ENCODE measurements around the gene SEMA3E. TPM values are rescaled to one million over a fixed set of nuclear protein-coding genes. Genes with fewer than 3 reads are reported as not detected.

SEMA3E gene
- total RNA-seq, 2 experiments from 2014 or later: not detected

GRCh38 chr7:83672157-83672556 lies 23.2 kb upstream of the SEMA3E start:
- H3K36me3 Mint-ChIP-seq (ENCODE audit: low read depth): no peaks in the 10 kb centered on the region
- intact Hi-C loops (cut with micrococcal nuclease): no loop called here
- no peak overlapping the region for H3K27ac Mint-ChIP-seq
- no peaks in the 10 kb centered on the region for H3K27me3 Mint-ChIP-seq (ENCODE audit: low read depth)
- DNase-seq: no peak
- CTCF ChIA-PET: no interaction called here
- no peak overlapping the region for H3K4me3 Mint-ChIP-seq
- H3K9me3 Mint-ChIP-seq: no peaks in the 10 kb centered on the region
- H3K4me1 Mint-ChIP-seq (ENCODE audit: low read depth): no peaks in the 10 kb centered on the region

- H3K4me1 Mint-ChIP-seq (ENCODE audit: low read depth): no peaks in the 10 kb centered on the region
- CTCF ChIA-PET: no interaction called here
These were observed 14.2 kb upstream of the SEMA3E start for GRCh38 chr7:83663131-83663530.

GRCh38 chr7:83658126-83658525 lies 9.2 kb upstream of the SEMA3E start:
- Mint-ChIP-seq H3K9me3 (peaks cover 3% of the 10 kb centered on the region), H3K4me3 (no peak overlapping the region), H3K36me3 (ENCODE audit: low read depth) (no peaks in the 10 kb centered on the region), H3K27me3 (ENCODE audit: low read depth) (no peaks in the 10 kb centered on the region), H3K27ac (no peak overlapping the region), H3K4me1 (ENCODE audit: low read depth) (no peaks in the 10 kb centered on the region)
- CTCF ChIA-PET: no interaction called here
- DNase-seq: no peak
- intact Hi-C loops (cut with micrococcal nuclease): no loop called here

More at GRCh38 chr7:83663131-83663530, 14.2 kb upstream of the SEMA3E start:
- intact Hi-C loops (cut with micrococcal nuclease): no loop called here
- Mint-ChIP-seq H3K9me3 (peaks cover 3% of the 10 kb centered on the region), H3K4me3 (no peak overlapping the region), H3K27ac (no peak overlapping the region), H3K36me3 (ENCODE audit: low read depth) (no peaks in the 10 kb centered on the region), H3K27me3 (ENCODE audit: low read depth) (no peaks in the 10 kb centered on the region)
- DNase-seq: no peak

GRCh38 chr7:83655951-83656556 lies 7.1 kb upstream of the SEMA3E start:
- CTCF ChIA-PET: no interaction called here
- H3K27ac Mint-ChIP-seq: no peak overlapping the region
- H3K9me3 Mint-ChIP-seq: peaks cover 3% of the 10 kb centered on the region
- H3K4me3 Mint-ChIP-seq: no peak overlapping the region
- no peaks in the 10 kb centered on the region for H3K27me3 Mint-ChIP-seq (ENCODE audit: low read depth)
- peak; percentile 13 for DNase-seq
- intact Hi-C loops (cut with micrococcal nuclease): loop anchor here (1.0 kb wide), 2 partner anchors 245 to 846 kb away; no protein-coding TSS in a partner anchor
- no peaks in the 10 kb centered on the region for H3K4me1 Mint-ChIP-seq (ENCODE audit: low read depth)
- H3K36me3 Mint-ChIP-seq (ENCODE audit: low read depth): no peaks in the 10 kb centered on the region

GRCh38 chr7:83652481-83652880 lies 3.5 kb upstream of the SEMA3E start:
- Mint-ChIP-seq H3K4me1 (ENCODE audit: low read depth) (no peaks in the 10 kb centered on the region), H3K4me3 (no peak overlapping the region), H3K27me3 (ENCODE audit: low read depth) (peaks cover 12% of the 10 kb centered on the region), H3K9me3 (peaks cover 3% of the 10 kb centered on the region), H3K36me3 (ENCODE audit: low read depth) (no peaks in the 10 kb centered on the region), H3K27ac (no peak overlapping the region)
- CTCF ChIA-PET: no interaction called here
- intact Hi-C loops (cut with micrococcal nuclease): no loop called here
- no peak for DNase-seq

- peaks cover 12% of the 10 kb centered on the region for H3K27me3 Mint-ChIP-seq (ENCODE audit: low read depth)
- H3K27ac Mint-ChIP-seq: no peak overlapping the region
- peaks cover 3% of the 10 kb centered on the region for H3K9me3 Mint-ChIP-seq
- no peak overlapping the region for H3K4me3 Mint-ChIP-seq
- intact Hi-C loops (cut with micrococcal nuclease): no loop called here
- no peaks in the 10 kb centered on the region for H3K36me3 Mint-ChIP-seq (ENCODE audit: low read depth)
- CTCF ChIA-PET: no interaction called here
- DNase-seq: no peak
- no peaks in the 10 kb centered on the region for H3K4me1 Mint-ChIP-seq (ENCODE audit: low read depth)
These were observed 762 bp upstream of the SEMA3E start for GRCh38 chr7:83649701-83650100.

GRCh38 chr7:83646027-83646426 lies 2.9 kb downstream of the SEMA3E start:
- intact Hi-C loops (cut with micrococcal nuclease): no loop called here
- no peak for DNase-seq
- Mint-ChIP-seq H3K36me3 (ENCODE audit: low read depth) (no peaks in the 10 kb centered on the region), H3K4me3 (no peak overlapping the region), H3K9me3 (no peaks in the 10 kb centered on the region), H3K27ac (no peak overlapping the region), H3K27me3 (ENCODE audit: low read depth) (peaks cover 12% of the 10 kb centered on the region), H3K4me1 (ENCODE audit: low read depth) (no peaks in the 10 kb centered on the region)
- CTCF ChIA-PET: no interaction called here

GRCh38 chr7:83643739-83644138 lies 5.2 kb downstream of the SEMA3E start:
- DNase-seq: no peak
- peaks cover 8% of the 10 kb centered on the region for H3K27me3 Mint-ChIP-seq (ENCODE audit: low read depth)
- H3K4me1 Mint-ChIP-seq (ENCODE audit: low read depth): no peaks in the 10 kb centered on the region
- intact Hi-C loops (cut with micrococcal nuclease): no loop called here
- no peak overlapping the region for H3K4me3 Mint-ChIP-seq
- H3K27ac Mint-ChIP-seq: no peak overlapping the region
- no peaks in the 10 kb centered on the region for H3K36me3 Mint-ChIP-seq (ENCODE audit: low read depth)
- H3K9me3 Mint-ChIP-seq: no peaks in the 10 kb centered on the region
- CTCF ChIA-PET: interaction anchor here (0.8 kb wide), 1 partner anchor 110 kb away, joined by 3 read pairs; no protein-coding TSS in a partner anchor

- Mint-ChIP-seq H3K4me3 (no peak overlapping the region), H3K27me3 (ENCODE audit: low read depth) (peaks cover 3% of the 10 kb centered on the region), H3K4me1 (ENCODE audit: low read depth) (no peaks in the 10 kb centered on the region), H3K36me3 (ENCODE audit: low read depth) (no peaks in the 10 kb centered on the region), H3K9me3 (no peaks in the 10 kb centered on the region), H3K27ac (no peak overlapping the region)
- intact Hi-C loops (cut with micrococcal nuclease): no loop called here
- DNase-seq: no peak
- CTCF ChIA-PET: no interaction called here
These were observed 5.9 kb downstream of the SEMA3E start for GRCh38 chr7:83643012-83643411.

GRCh38 chr7:83640731-83641537 lies 8.0 kb downstream of the SEMA3E start:
- Mint-ChIP-seq H3K4me3 (no peak overlapping the region), H3K27ac (no peak overlapping the region), H3K9me3 (no peaks in the 10 kb centered on the region), H3K27me3 (ENCODE audit: low read depth) (no peaks in the 10 kb centered on the region), H3K4me1 (ENCODE audit: low read depth) (no peaks in the 10 kb centered on the region), H3K36me3 (ENCODE audit: low read depth) (no peaks in the 10 kb centered on the region)
- intact Hi-C loops (cut with micrococcal nuclease): no loop called here
- no peak for DNase-seq
- CTCF ChIA-PET: no interaction called here

- intact Hi-C loops (cut with micrococcal nuclease): no loop called here
- no peak for DNase-seq
- CTCF ChIA-PET: no interaction called here
- no peak overlapping the region for H3K27ac Mint-ChIP-seq
- no peak overlapping the region for H3K4me3 Mint-ChIP-seq
- no peaks in the 10 kb centered on the region for H3K27me3 Mint-ChIP-seq (ENCODE audit: low read depth)
- H3K36me3 Mint-ChIP-seq (ENCODE audit: low read depth): no peaks in the 10 kb centered on the region
- no peaks in the 10 kb centered on the region for H3K4me1 Mint-ChIP-seq (ENCODE audit: low read depth)
- no peaks in the 10 kb centered on the region for H3K9me3 Mint-ChIP-seq
These were observed 8.7 kb downstream of the SEMA3E start for GRCh38 chr7:83640240-83640639.

GRCh38 chr7:83633516-83633915 lies 15.4 kb downstream of the SEMA3E start:
- Mint-ChIP-seq H3K27me3 (ENCODE audit: low read depth) (no peaks in the 10 kb centered on the region), H3K4me1 (ENCODE audit: low read depth) (no peaks in the 10 kb centered on the region), H3K27ac (no peak overlapping the region), H3K36me3 (ENCODE audit: low read depth) (no peaks in the 10 kb centered on the region), H3K4me3 (no peak overlapping the region), H3K9me3 (no peaks in the 10 kb centered on the region)
- no peak for DNase-seq
- CTCF ChIA-PET: interaction anchor here (0.7 kb wide), 1 partner anchor 15 kb away, joined by 3 read pairs; no protein-coding TSS in a partner anchor
- intact Hi-C loops (cut with micrococcal nuclease): no loop called here

Data from activated naive CD4-positive, alpha-beta T cell treated with anti-CD3 and anti-CD28 coated beads for 36 hours (primary cell).